RWPE1 (cell line): ENCODE measurements around the gene TNS3.
A peak's percentile ranks its signal among the peaks of the same experiment; 100 is the strongest.

Source experiments
- CTCF ChIA-PET: fragments of 350-600 bp; sonication (Branson Sonifier 250); formaldehyde crosslinking; extraction: SDS; loops from one replicate; lab custom pipeline; 2021; lab: Yijun Ruan, JAX
- POLR2A ChIA-PET: fragments of 400-600 bp; formaldehyde crosslinking; extraction: SDS; loops from one replicate; lab custom pipeline; 2020; ENCODE audit warnings: antibody characterized with exemption; ENCODE audit not compliant: low non-redundant PET; lab: Yijun Ruan, JAX
- DNase-seq: peaks from one replicate; pipeline ENCODE4 v3.0.0; 2012; ENCODE audit warnings: low spot score
- H3K27ac ChIP-seq: fragments of 450-650 bp; 2 replicates; pipeline ENCODE4 v1.5.1; 2017
- CTCF ChIP-seq: fragments of 450-650 bp; conservative IDR thresholded peaks from 2 replicates; pipeline ENCODE4 v1.5.1; 2017; ENCODE audit warnings: low read depth, mild to moderate bottlenecking

Gene TNS3

GRCh38 chr7:47528471-47528870 lies 53.4 kb downstream of the TNS3 start:
- no peak overlapping the region for H3K27ac ChIP-seq
- ChIA-PET CTCF (no interaction called here), POLR2A (no interaction called here)
- DNase-seq, result no peak
- no peak for TF ChIP-seq CTCF

GRCh38 chr7:47526466-47526865 lies 55.4 kb downstream of the TNS3 start:
- TF ChIP-seq CTCF, result no peak
- peak overlapping the region; percentile 16 for H3K27ac ChIP-seq
- CTCF ChIA-PET, result no interaction called here
- POLR2A ChIA-PET, result no interaction called here
- DNase-seq, result no peak

GRCh38 chr7:47525066-47525623 lies 56.8 kb downstream of the TNS3 start:
- ChIA-PET POLR2A (no interaction called here), CTCF (interaction anchor here (0.5 kb wide), 1 partner anchor 13 kb away, joined by 3 read pairs; no protein-coding TSS in a partner anchor)
- DNase-seq, result no peak
- no peak for TF ChIP-seq CTCF
- no peak overlapping the region for H3K27ac ChIP-seq

GRCh38 chr7:47523401-47523800 lies 58.5 kb downstream of the TNS3 start:
- POLR2A ChIA-PET, result no interaction called here
- CTCF ChIA-PET, result interaction anchor here (0.5 kb wide), 1 partner anchor 43 kb away, joined by 3 read pairs; no protein-coding TSS in a partner anchor

GRCh38 chr7:47521816-47522561 lies 59.9 kb downstream of the TNS3 start:
- DNase-seq, result no peak
- CTCF ChIA-PET, result interaction anchor here (0.8 kb wide), 1 partner anchor 57 kb away, joined by 5 read pairs; no protein-coding TSS in a partner anchor
- no peak for TF ChIP-seq CTCF
- POLR2A ChIA-PET, result no interaction called here
- peak overlapping the region; percentile 63 for H3K27ac ChIP-seq

More at GRCh38 chr7:47523401-47523800, 58.5 kb downstream of the TNS3 start:
- peak overlapping the region; percentile 11; the same call in 1 of the 2 replicates for H3K27ac ChIP-seq
- no peak for DNase-seq
- no peak for TF ChIP-seq CTCF

GRCh38 chr7:47521011-47521795 lies 60.7 kb downstream of the TNS3 start:
- CTCF ChIA-PET, result interaction anchor here (0.8 kb wide), 1 partner anchor 56 kb away, joined by 5 read pairs; no protein-coding TSS in a partner anchor
- no peak for TF ChIP-seq CTCF
- POLR2A ChIA-PET, result no interaction called here
- no peak for DNase-seq
- H3K27ac ChIP-seq, result peak overlapping the region; percentile 63
